Panc1 (cell line): ENCODE measurements around the gene CSMD2. TPM values are rescaled to one million over a fixed set of nuclear protein-coding genes. Genes with fewer than 3 reads are reported as not detected.

Experiments used
- ATAC-seq: fragments of 200-7000 bp; cut with Tn5 transposase; 2 replicates; pipeline ENCODE4 v1.9.1; 2020; ENCODE audit warnings: mild to moderate bottlenecking, moderate library complexity
- BruUV-seq: library from RNA; stranded (reverse); fragments of 400-500 nt; replicated peaks from 2 replicates; lab custom pipeline; 2021; lab: Mats Ljungman, UMichigan
- CTCF ChIA-PET: fragments of 300-600 bp; sonication (Branson Sonifier 250); formaldehyde crosslinking; loops from one replicate; lab custom pipeline; 2022; ENCODE audit warnings: antibody characterized with exemption; lab: Charles Lee
- POLR2A ChIA-PET: fragments of 300-600 bp; sonication (Branson Sonifier 250); formaldehyde crosslinking; loops from one replicate; lab custom pipeline; 2022; ENCODE audit warnings: antibody characterized with exemption; lab: Charles Lee
- DNase-seq: peaks from one replicate; pipeline ENCODE4 v3.0.0-alpha.2; 2010; ENCODE audit warnings: low read depth, low spot score
- H3K27ac ChIP-seq: 2 replicates; pipeline ENCODE4 v1.5.1; 2011; ENCODE audit warnings: mild to moderate bottlenecking, low read length, inconsistent platforms
- H3K27me3 ChIP-seq: fragments of 200-500 bp; sonication (Bioruptor generic); 2 replicates; pipeline ENCODE4 v1.6.0; 2014; ENCODE audit warnings: low read length, inconsistent platforms; ENCODE audit not compliant: control insufficient read depth, insufficient read depth
- H3K36me3 ChIP-seq: fragments of 200-500 bp; sonication (Bioruptor generic); 2 replicates; pipeline ENCODE4 v1.5.1; 2014; ENCODE audit warnings: inconsistent platforms, mild to moderate bottlenecking, low read length, moderate library complexity; ENCODE audit not compliant: control insufficient read depth, insufficient read depth
- H3K4me1 ChIP-seq: 2 replicates; pipeline ENCODE4 v1.5.1; 2011; ENCODE audit warnings: inconsistent platforms, mild to moderate bottlenecking, low read length, moderate library complexity; ENCODE audit not compliant: control insufficient read depth, insufficient read depth
- H3K4me3 ChIP-seq, 2 experiments: 2 replicates each; pipeline ENCODE4 v1.5.1; 2011 to 2012; ENCODE audit warnings: low read depth in 2 of 2, low read length in 2 of 2, mild to moderate bottlenecking in 2 of 2, inconsistent platforms in 1 of 2, moderate library complexity in 1 of 2
- H3K9me3 ChIP-seq: fragments of 200-500 bp; sonication (Bioruptor generic); 2 replicates; pipeline ENCODE4 v1.5.1; 2014; ENCODE audit warnings: low read depth, mild to moderate bottlenecking, inconsistent platforms, low read length, moderate library complexity; ENCODE audit not compliant: control insufficient read depth, insufficient read depth
- POLR2AphosphoS5 ChIP-seq: IDR thresholded peaks from 2 replicates; pipeline ENCODE4 v1.6.1; 2012; ENCODE audit warnings: mild to moderate bottlenecking, low read depth, low read length, moderate library complexity
- REST ChIP-seq, 2 experiments: IDR thresholded peaks; 2 replicates each; pipeline ENCODE4 v1.6.1; 2011 to 2012; ENCODE audit warnings: low read depth in 2 of 2, control low read depth in 1 of 2, low read length in 1 of 2, mild to moderate bottlenecking in 1 of 2, moderate library complexity in 1 of 2; ENCODE audit not compliant: insufficient read depth in 1 of 2
- SIN3A ChIP-seq: IDR thresholded peaks from 2 replicates; pipeline ENCODE4 v1.6.1; 2012; ENCODE audit warnings: low read depth, mild to moderate bottlenecking, low read length, moderate library complexity, borderline replicate concordance; ENCODE audit not compliant: insufficient read depth
- TCF7L2 ChIP-seq: IDR thresholded peaks from 2 replicates; pipeline ENCODE4 v1.6.1; 2011; ENCODE audit warnings: mild to moderate bottlenecking, low read depth, low read length, inconsistent platforms
- in situ Hi-C: cut with HindIII; loops from 2 replicates; pipeline ENCODE4 v1.10.0; 2016; ENCODE audit warnings: low sequenced_read_pairs, low pct_unique_long_range_greater_than_20kb
- intact Hi-C: fragments of 100-400 bp; cut with micrococcal nuclease; formaldehyde crosslinking; loops from one replicate; pipeline ENCODE4 v1.10.0; 2022; ENCODE audit not compliant: unreplicated experiment
- total RNA-seq: library from RNA; stranded (reverse); gene quantifications from one replicate; pipeline ENCODE4 v1.2.1, GENCODE V29; 2021; ENCODE audit not compliant: unreplicated experiment
- TF ChIP-seq, protein P1 (sequence below): fragments of 450-650 bp; IDR thresholded peaks from 2 replicates; pipeline ENCODE4 v1.5.1; 2017; ENCODE audit warnings: mild to moderate bottlenecking

Gene CSMD2
- total RNA-seq, 1 experiment from 2014 or later: not detected

- POLR2A ChIA-PET: no interaction called here
- H3K27ac ChIP-seq: no peak overlapping the region
- in situ Hi-C loops (no loop called here), intact Hi-C loops (no loop called here)
- no peaks in the 10 kb centered on the region for H3K36me3 ChIP-seq
- H3K4me1 ChIP-seq: no peaks in the 10 kb centered on the region
- BruUV-seq: no TSS peak
- TF ChIP-seq REST (IDR thresholded peaks at IDR 0.05; ENCODE audit: insufficient read depth in 1 of 2, low read depth in 2 of 2, low read length in 1 of 2): no peak
- TF ChIP-seq, protein P1, sequence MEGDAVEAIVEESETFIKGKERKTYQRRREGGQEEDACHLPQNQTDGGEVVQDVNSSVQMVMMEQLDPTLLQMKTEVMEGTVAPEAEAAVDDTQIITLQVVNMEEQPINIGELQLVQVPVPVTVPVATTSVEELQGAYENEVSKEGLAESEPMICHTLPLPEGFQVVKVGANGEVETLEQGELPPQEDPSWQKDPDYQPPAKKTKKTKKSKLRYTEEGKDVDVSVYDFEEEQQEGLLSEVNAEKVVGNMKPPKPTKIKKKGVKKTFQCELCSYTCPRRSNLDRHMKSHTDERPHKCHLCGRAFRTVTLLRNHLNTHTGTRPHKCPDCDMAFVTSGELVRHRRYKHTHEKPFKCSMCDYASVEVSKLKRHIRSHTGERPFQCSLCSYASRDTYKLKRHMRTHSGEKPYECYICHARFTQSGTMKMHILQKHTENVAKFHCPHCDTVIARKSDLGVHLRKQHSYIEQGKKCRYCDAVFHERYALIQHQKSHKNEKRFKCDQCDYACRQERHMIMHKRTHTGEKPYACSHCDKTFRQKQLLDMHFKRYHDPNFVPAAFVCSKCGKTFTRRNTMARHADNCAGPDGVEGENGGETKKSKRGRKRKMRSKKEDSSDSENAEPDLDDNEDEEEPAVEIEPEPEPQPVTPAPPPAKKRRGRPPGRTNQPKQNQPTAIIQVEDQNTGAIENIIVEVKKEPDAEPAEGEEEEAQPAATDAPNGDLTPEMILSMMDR: no peak
- no peak for TF ChIP-seq TCF7L2
- TF ChIP-seq POLR2AphosphoS5: no peak
- no peak for TF ChIP-seq SIN3A
- no peaks in the 10 kb centered on the region for H3K27me3 ChIP-seq
- ATAC-seq: no peak
- CTCF ChIA-PET: no interaction called here
- DNase-seq: no peak
- no peaks in the 10 kb centered on the region for H3K9me3 ChIP-seq
- H3K4me3 ChIP-seq: no peak overlapping the region
Measured at GRCh38 chr1:33982419-33982818, 182.6 kb downstream of the CSMD2 start.

GRCh38 chr1:33979341-33979740 is 185.7 kb downstream of the CSMD2 start:
- H3K4me1 ChIP-seq: no peaks in the 10 kb centered on the region
- POLR2A ChIA-PET: no interaction called here
- CTCF ChIA-PET: no interaction called here
- H3K27me3 ChIP-seq: no peaks in the 10 kb centered on the region; the same call in 1 of the 2 replicates
- H3K36me3 ChIP-seq: no peaks in the 10 kb centered on the region
- no peak overlapping the region for H3K27ac ChIP-seq
- in situ Hi-C loops (no loop called here), intact Hi-C loops (no loop called here)
- no peaks in the 10 kb centered on the region for H3K9me3 ChIP-seq
- no peak for DNase-seq
- no peak overlapping the region for H3K4me3 ChIP-seq
- TF ChIP-seq POLR2AphosphoS5 (no peak), SIN3A (no peak), TCF7L2 (no peak), REST (IDR thresholded peaks at IDR 0.05; ENCODE audit: insufficient read depth in 1 of 2, low read depth in 2 of 2, low read length in 1 of 2) (no peak)
- TF ChIP-seq, protein P1: no peak
- ATAC-seq: no peak
- BruUV-seq: no TSS peak
